HCT116 (cell line): ENCODE data around the gene RTKN2. TPM values are rescaled to one million over a fixed set of nuclear protein-coding genes. Genes with fewer than 3 reads are reported as not detected.

Experiments used
- ATAC-seq: fragments of 200-7000 bp; cut with Tn5 transposase; 2 replicates; pipeline ENCODE4 v1.9.1; 2020; ENCODE audit warnings: mild to moderate bottlenecking, moderate library complexity
- BruUV-seq: library from RNA; stranded (reverse); fragments of 400-500 nt; replicated peaks from 2 replicates; lab custom pipeline; 2021; lab: Mats Ljungman, UMichigan
- CTCF ChIA-PET: fragments of 300-600 bp; sonication (Branson Sonifier 250); formaldehyde crosslinking; loops from one replicate; lab custom pipeline; 2021; ENCODE audit warnings: antibody characterized with exemption; lab: Charles Lee
- POLR2A ChIA-PET: fragments of 300-600, 350-600 bp; sonication (Branson Sonifier 250); formaldehyde crosslinking; loops from one replicate; lab custom pipeline; 2021; ENCODE audit warnings: antibody characterized with exemption; lab: Charles Lee
- RAD21 ChIA-PET, 2 experiments: fragments of 300-600 bp; sonication (Branson Sonifier 250); formaldehyde crosslinking; loops; one replicate each; lab custom pipeline; 2023; ENCODE audit warnings: low total read pairs in 2 of 2; ENCODE audit not compliant: uncharacterized antibody in 2 of 2, unreplicated experiment in 2 of 2, low non-redundant PET in 1 of 2; lab: Charles Lee
- DNase-seq: peaks from one replicate; pipeline ENCODE4 v3.0.0-alpha.2; 2010; ENCODE audit warnings: low read depth, low spot score
- H2AFZ ChIP-seq: fragments of 200-600 bp; shearing (Covaris generic), sonication (generic); 2 replicates; pipeline ENCODE4 v1.6.1; 2017; ENCODE audit warnings: low read depth, mixed run types, mixed read lengths, antibody characterized with exemption, low read length; ENCODE audit not compliant: poor library complexity, severe bottlenecking
- H3K27ac ChIP-seq: 2 replicates; pipeline ENCODE4 v1.5.1; 2012; ENCODE audit warnings: low read depth, low read length
- H3K27me3 ChIP-seq: fragments of 200-600 bp; sonication (generic); 2 replicates; pipeline ENCODE4 v1.6.1; 2016; ENCODE audit warnings: mixed run types, low read length, mixed read lengths; ENCODE audit not compliant: insufficient read depth
- H3K36me3 ChIP-seq, 2 experiments: fragments of 200-500 bp in 1 of 2; fragments of 200-600 bp in 1 of 2; sonication (Bioruptor generic) in 1 of 2; sonication (generic) in 1 of 2; 2 replicates each; pipeline versions ENCODE4 v1.5.1 to v1.6.1; 2014 to 2016; ENCODE audit warnings: low read length in 2 of 2, inconsistent platforms in 1 of 2, mixed read lengths in 1 of 2, mixed run types in 1 of 2; ENCODE audit not compliant: insufficient read depth in 2 of 2, control insufficient read depth in 1 of 2
- H3K4me1 ChIP-seq, 2 experiments: fragments of 200-600 bp in 1 of 2; sonication (generic) in 1 of 2; 2 replicates each; pipeline versions ENCODE4 v1.5.1 to v1.6.1; 2012 to 2017; ENCODE audit warnings: low read length in 2 of 2, inconsistent platforms in 1 of 2, mild to moderate bottlenecking in 1 of 2, mixed read lengths in 1 of 2, mixed run types in 1 of 2, moderate library complexity in 1 of 2; ENCODE audit not compliant: insufficient read depth in 2 of 2, control insufficient read depth in 1 of 2
- H3K4me2 ChIP-seq: fragments of 200-600 bp; sonication (generic); 2 replicates; pipeline ENCODE4 v1.6.1; 2017; ENCODE audit warnings: mixed run types, low read length, mixed read lengths
- H3K4me3 ChIP-seq, 2 experiments: fragments of 200-600 bp in 1 of 2; sonication (generic) in 1 of 2; replicated peaks in 1 of 2; 2 replicates each; pipeline ENCODE4 v1.5.1; 2011 to 2016; ENCODE audit warnings: low read length in 2 of 2, control low read depth in 1 of 2, low read depth in 1 of 2, mild to moderate bottlenecking in 1 of 2, mixed read lengths in 1 of 2, mixed run types in 1 of 2
- H3K79me2 ChIP-seq: fragments of 200-600 bp; sonication (generic); 2 replicates; pipeline ENCODE4 v1.6.1; 2017; ENCODE audit warnings: mild to moderate bottlenecking, mixed run types, low read length, moderate library complexity, mixed read lengths; ENCODE audit not compliant: insufficient read depth
- H3K9ac ChIP-seq: fragments of 200-600 bp; sonication (generic); 2 replicates; pipeline ENCODE4 v1.6.1; 2016; ENCODE audit warnings: low read length, mixed read lengths
- H3K9me2 ChIP-seq: fragments of 200-600 bp; sonication (generic), shearing (Covaris generic); 2 replicates; pipeline ENCODE4 v1.6.1; 2017; ENCODE audit warnings: mixed run types, mild to moderate bottlenecking, moderate library complexity; ENCODE audit not compliant: insufficient read depth
- H3K9me3 ChIP-seq, 2 experiments: fragments of 200-500 bp in 1 of 2; fragments of 200-600 bp in 1 of 2; sonication (Bioruptor generic) in 1 of 2; sonication (generic) in 1 of 2; 2 replicates each; pipeline ENCODE4 v1.6.1; 2014 to 2017; ENCODE audit warnings: low read length in 2 of 2, mixed read lengths in 2 of 2, inconsistent platforms in 1 of 2, low read depth in 1 of 2, mild to moderate bottlenecking in 1 of 2, mixed run types in 1 of 2, moderate library complexity in 1 of 2; ENCODE audit not compliant: control insufficient read depth in 1 of 2, insufficient read depth in 1 of 2
- H4K20me1 ChIP-seq: fragments of 200-600 bp; sonication (generic), shearing (Covaris generic); 2 replicates; pipeline ENCODE4 v1.6.1; 2017; ENCODE audit warnings: mixed run types, mild to moderate bottlenecking, moderate library complexity; ENCODE audit not compliant: insufficient read depth
- CBX3 ChIP-seq: IDR thresholded peaks from 2 replicates; pipeline ENCODE4 v1.6.1; 2012; ENCODE audit warnings: low read depth
- CEBPB ChIP-seq: IDR thresholded peaks from 2 replicates; pipeline ENCODE4 v1.6.1; 2012; ENCODE audit warnings: low read depth
- EGR1 ChIP-seq: IDR thresholded peaks from 2 replicates; pipeline ENCODE4 v1.6.1; 2012; ENCODE audit warnings: low read depth
- FOSL1 ChIP-seq: IDR thresholded peaks from 2 replicates; pipeline ENCODE4 v1.6.1; 2012; ENCODE audit warnings: low read depth
- JUND ChIP-seq: IDR thresholded peaks from 2 replicates; pipeline ENCODE4 v1.6.1; 2012
- POLR2AphosphoS5 ChIP-seq: IDR thresholded peaks from 2 replicates; pipeline ENCODE4 v1.6.1; 2011; ENCODE audit warnings: mild to moderate bottlenecking, low read depth, low read length, moderate library complexity
- RAD21 ChIP-seq: IDR thresholded peaks from 2 replicates; pipeline ENCODE4 v1.6.1; 2012; ENCODE audit warnings: low read depth, mild to moderate bottlenecking
- SIN3A ChIP-seq: IDR thresholded peaks from 2 replicates; pipeline ENCODE4 v1.6.1; 2012; ENCODE audit warnings: low read depth
- SP1 ChIP-seq: IDR thresholded peaks from 2 replicates; pipeline ENCODE4 v1.6.1; 2012; ENCODE audit warnings: low read depth
- TCF7L2 ChIP-seq: IDR thresholded peaks from 2 replicates; pipeline ENCODE4 v1.7.0; 2011; ENCODE audit warnings: borderline replicate concordance, inconsistent platforms; ENCODE audit not compliant: insufficient read depth, insufficient read length; ENCODE audit errors: extremely low read depth
- YY1 ChIP-seq: IDR thresholded peaks from 2 replicates; pipeline ENCODE4 v1.6.1; 2011; ENCODE audit warnings: low read length, low read depth, moderate library complexity, mild to moderate bottlenecking; ENCODE audit not compliant: insufficient replicate concordance; ENCODE audit errors: extremely low read depth
- ZFX ChIP-seq: fragments of 450-650 bp; IDR thresholded peaks from 2 replicates; pipeline ENCODE4 v1.6.1; 2017
- ZNF274 ChIP-seq: fragments of 200-500 bp; sonication (Bioruptor generic); IDR thresholded peaks from 2 replicates; pipeline ENCODE4 v1.6.1; 2014; ENCODE audit warnings: mild to moderate bottlenecking, low read depth, low read length, inconsistent platforms
- intact Hi-C: fragments of 100-400 bp; cut with micrococcal nuclease; formaldehyde crosslinking; loops from 2 replicates; pipeline ENCODE4 v1.10.0; 2022
- total RNA-seq: library from RNA; stranded (reverse); gene quantifications from one replicate; pipeline ENCODE4 v1.2.1, GENCODE V29; 2021; ENCODE audit not compliant: unreplicated experiment
- TF ChIP-seq, protein P1 (sequence below): IDR thresholded peaks from 2 replicates; pipeline ENCODE4 v1.6.1; 2012; ENCODE audit warnings: low read depth
- TF ChIP-seq, protein P2 (sequence below): IDR thresholded peaks from 2 replicates; pipeline ENCODE4 v1.6.1; 2012
- TF ChIP-seq, protein P3 (sequence below): IDR thresholded peaks from 2 replicates; pipeline ENCODE4 v1.6.1; 2011; ENCODE audit warnings: mild to moderate bottlenecking, low read length, moderate library complexity; ENCODE audit not compliant: insufficient replicate concordance; ENCODE audit errors: extremely low read depth
- TF ChIP-seq, protein P4 (sequence below), 3 experiments: fragments of 200-600 bp in 1 of 3; sonication (generic) in 1 of 3; IDR thresholded peaks in 2 of 3; conservative IDR thresholded peaks in 1 of 3; 2 replicates each; pipeline ENCODE4 v1.5.1; 2012 to 2017; ENCODE audit warnings: low read depth in 2 of 3, low read length in 2 of 3, antibody characterized with exemption in 1 of 3, borderline replicate concordance in 1 of 3, control low read depth in 1 of 3, mild to moderate bottlenecking in 1 of 3, mixed read lengths in 1 of 3, mixed run types in 1 of 3, moderate library complexity in 1 of 3; ENCODE audit not compliant: insufficient read depth in 1 of 3

The RTKN2 gene
- total RNA-seq, 1 experiment from 2014 or later, result 7.9 TPM

DNA sequence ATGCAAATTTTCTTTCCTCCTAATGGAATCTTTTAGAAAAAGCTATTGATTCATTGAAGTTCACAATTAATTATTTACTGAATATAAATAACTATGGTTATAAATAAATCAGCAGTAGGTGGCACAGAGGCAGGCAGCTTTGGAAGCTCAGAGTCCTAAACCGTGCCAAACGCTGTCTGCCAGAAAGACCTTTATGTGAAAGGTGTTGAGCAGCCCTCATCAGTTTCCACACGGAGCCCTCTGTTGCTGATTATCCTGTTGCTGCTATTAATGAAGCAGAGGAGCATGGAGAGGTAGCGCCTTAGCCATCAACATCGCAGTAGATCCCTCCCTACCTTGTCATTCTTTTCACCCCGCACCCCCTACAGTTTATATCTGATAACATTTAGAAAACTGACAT, 51.0 kb downstream of the RTKN2 start (continued):
- TF ChIP-seq, protein P1, sequence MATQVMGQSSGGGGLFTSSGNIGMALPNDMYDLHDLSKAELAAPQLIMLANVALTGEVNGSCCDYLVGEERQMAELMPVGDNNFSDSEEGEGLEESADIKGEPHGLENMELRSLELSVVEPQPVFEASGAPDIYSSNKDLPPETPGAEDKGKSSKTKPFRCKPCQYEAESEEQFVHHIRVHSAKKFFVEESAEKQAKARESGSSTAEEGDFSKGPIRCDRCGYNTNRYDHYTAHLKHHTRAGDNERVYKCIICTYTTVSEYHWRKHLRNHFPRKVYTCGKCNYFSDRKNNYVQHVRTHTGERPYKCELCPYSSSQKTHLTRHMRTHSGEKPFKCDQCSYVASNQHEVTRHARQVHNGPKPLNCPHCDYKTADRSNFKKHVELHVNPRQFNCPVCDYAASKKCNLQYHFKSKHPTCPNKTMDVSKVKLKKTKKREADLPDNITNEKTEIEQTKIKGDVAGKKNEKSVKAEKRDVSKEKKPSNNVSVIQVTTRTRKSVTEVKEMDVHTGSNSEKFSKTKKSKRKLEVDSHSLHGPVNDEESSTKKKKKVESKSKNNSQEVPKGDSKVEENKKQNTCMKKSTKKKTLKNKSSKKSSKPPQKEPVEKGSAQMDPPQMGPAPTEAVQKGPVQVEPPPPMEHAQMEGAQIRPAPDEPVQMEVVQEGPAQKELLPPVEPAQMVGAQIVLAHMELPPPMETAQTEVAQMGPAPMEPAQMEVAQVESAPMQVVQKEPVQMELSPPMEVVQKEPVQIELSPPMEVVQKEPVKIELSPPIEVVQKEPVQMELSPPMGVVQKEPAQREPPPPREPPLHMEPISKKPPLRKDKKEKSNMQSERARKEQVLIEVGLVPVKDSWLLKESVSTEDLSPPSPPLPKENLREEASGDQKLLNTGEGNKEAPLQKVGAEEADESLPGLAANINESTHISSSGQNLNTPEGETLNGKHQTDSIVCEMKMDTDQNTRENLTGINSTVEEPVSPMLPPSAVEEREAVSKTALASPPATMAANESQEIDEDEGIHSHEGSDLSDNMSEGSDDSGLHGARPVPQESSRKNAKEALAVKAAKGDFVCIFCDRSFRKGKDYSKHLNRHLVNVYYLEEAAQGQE, result no peak
- TF ChIP-seq JUND (no peak), YY1 (no peak), CEBPB (no peak), EGR1 (no peak)
- TF ChIP-seq, protein P2, sequence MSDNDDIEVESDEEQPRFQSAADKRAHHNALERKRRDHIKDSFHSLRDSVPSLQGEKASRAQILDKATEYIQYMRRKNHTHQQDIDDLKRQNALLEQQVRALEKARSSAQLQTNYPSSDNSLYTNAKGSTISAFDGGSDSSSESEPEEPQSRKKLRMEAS, result no peak
- TF ChIP-seq, all 23 proteins: peak for 0

DNA sequence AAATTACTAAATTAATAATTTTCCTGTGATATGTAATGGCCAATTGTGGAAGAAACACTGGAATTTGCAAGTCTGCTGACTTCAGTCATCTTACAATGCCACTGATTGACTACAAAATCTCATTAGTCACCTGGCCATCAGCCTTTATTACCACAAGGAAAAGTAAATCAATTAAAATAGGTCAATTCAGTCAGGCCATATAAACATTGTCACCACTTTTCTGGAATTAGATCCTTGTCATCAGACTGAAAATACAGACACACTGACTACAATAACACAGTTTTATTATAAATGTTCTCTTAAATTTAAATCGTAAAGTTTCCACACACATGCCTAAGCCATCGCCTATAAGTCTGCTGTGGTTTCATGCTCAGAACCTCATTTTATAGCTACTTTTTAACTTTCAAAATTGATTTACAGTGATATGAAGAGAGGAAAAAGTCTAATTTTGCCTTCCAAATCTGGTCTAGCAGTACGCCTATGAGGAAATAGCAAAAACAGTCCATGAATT, 54.2 kb downstream of the RTKN2 start:
- Histone ChIP-seq H4K20me1 (no peaks in the 10 kb centered on the region), H3K9ac (no peak overlapping the region), H3K27me3 (no peaks in the 10 kb centered on the region), H3K4me3 (no peak overlapping the region), H3K4me2 (no peak overlapping the region), H3K79me2 (no peaks in the 10 kb centered on the region), H2AFZ (no peak overlapping the region), H3K9me3 (no peaks in the 10 kb centered on the region), H3K9me2 (no peaks in the 10 kb centered on the region; the same call in 1 of the 2 replicates), H3K36me3 (no peaks in the 10 kb centered on the region), H3K4me1 (no peaks in the 10 kb centered on the region), H3K27ac (no peak overlapping the region)
- ATAC-seq, result no peak
- no TSS peak for BruUV-seq
- ChIA-PET POLR2A (no interaction called here), RAD21 (no interaction called here), CTCF (no interaction called here)
- intact Hi-C loops, result no loop called here
- no peak for DNase-seq
- TF ChIP-seq, protein P3, sequence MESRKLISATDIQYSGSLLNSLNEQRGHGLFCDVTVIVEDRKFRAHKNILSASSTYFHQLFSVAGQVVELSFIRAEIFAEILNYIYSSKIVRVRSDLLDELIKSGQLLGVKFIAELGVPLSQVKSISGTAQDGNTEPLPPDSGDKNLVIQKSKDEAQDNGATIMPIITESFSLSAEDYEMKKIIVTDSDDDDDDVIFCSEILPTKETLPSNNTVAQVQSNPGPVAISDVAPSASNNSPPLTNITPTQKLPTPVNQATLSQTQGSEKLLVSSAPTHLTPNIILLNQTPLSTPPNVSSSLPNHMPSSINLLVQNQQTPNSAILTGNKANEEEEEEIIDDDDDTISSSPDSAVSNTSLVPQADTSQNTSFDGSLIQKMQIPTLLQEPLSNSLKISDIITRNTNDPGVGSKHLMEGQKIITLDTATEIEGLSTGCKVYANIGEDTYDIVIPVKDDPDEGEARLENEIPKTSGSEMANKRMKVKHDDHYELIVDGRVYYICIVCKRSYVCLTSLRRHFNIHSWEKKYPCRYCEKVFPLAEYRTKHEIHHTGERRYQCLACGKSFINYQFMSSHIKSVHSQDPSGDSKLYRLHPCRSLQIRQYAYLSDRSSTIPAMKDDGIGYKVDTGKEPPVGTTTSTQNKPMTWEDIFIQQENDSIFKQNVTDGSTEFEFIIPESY, result no peak
- TF ChIP-seq RAD21, result no peak
- no peak for TF ChIP-seq SIN3A
- no peak for TF ChIP-seq CEBPB
- no peak for TF ChIP-seq ZNF274
- TF ChIP-seq CBX3, result no peak
- TF ChIP-seq SP1, result no peak
- TF ChIP-seq FOSL1, result no peak
- no peak for TF ChIP-seq ZFX
- TF ChIP-seq POLR2AphosphoS5, result no peak
- TF ChIP-seq, protein P2, result no peak
- TF ChIP-seq, protein P4, sequence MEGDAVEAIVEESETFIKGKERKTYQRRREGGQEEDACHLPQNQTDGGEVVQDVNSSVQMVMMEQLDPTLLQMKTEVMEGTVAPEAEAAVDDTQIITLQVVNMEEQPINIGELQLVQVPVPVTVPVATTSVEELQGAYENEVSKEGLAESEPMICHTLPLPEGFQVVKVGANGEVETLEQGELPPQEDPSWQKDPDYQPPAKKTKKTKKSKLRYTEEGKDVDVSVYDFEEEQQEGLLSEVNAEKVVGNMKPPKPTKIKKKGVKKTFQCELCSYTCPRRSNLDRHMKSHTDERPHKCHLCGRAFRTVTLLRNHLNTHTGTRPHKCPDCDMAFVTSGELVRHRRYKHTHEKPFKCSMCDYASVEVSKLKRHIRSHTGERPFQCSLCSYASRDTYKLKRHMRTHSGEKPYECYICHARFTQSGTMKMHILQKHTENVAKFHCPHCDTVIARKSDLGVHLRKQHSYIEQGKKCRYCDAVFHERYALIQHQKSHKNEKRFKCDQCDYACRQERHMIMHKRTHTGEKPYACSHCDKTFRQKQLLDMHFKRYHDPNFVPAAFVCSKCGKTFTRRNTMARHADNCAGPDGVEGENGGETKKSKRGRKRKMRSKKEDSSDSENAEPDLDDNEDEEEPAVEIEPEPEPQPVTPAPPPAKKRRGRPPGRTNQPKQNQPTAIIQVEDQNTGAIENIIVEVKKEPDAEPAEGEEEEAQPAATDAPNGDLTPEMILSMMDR (IDR thresholded peaks at IDR 0.05 in 2 of 3, conservative IDR thresholded peaks at IDR 0.05 in 1 of 3; ENCODE audit: borderline replicate concordance in 1 of 3, insufficient read depth in 1 of 3, low read depth in 2 of 3, low read length in 2 of 3), result no peak
- TF ChIP-seq TCF7L2, result no peak
- TF ChIP-seq JUND, result no peak
- no peak for TF ChIP-seq YY1
